B cell (primary cell): ENCODE data around the gene PEX16. TPM values are rescaled to one million over a fixed set of nuclear protein-coding genes. Genes with fewer than 3 reads are reported as not detected.

ENCODE experiments used
- ATAC-seq: fragments of 200-7000 bp; cut with Tn5 transposase; one replicate; pipeline ENCODE4 v1.10.0; 2021; ENCODE audit warnings: low read depth, mild to moderate bottlenecking, moderate number of reproducible peaks, moderate library complexity
- CTCF ChIA-PET: fragments of 350-600 bp; sonication (Branson Sonifier 250); formaldehyde crosslinking; loops from one replicate; lab custom pipeline; 2021; ENCODE audit warnings: antibody characterized with exemption, inconsistent platforms; lab: Charles Lee
- POLR2A ChIA-PET: fragments of 350-600 bp; sonication (Branson Sonifier 250); formaldehyde crosslinking; loops from one replicate; lab custom pipeline; 2021; ENCODE audit warnings: antibody characterized with exemption; lab: Charles Lee
- DNase-seq: peaks from one replicate; pipeline ENCODE4 v3.0.0; 2013
- H2AFZ ChIP-seq: 2 replicates; pipeline ENCODE4 v1.6.1; 2012; ENCODE audit warnings: mild to moderate bottlenecking, low read depth, low read length; ENCODE audit not compliant: insufficient read depth, poor library complexity, severe bottlenecking
- H3K27ac ChIP-seq, 2 donors: 1 replicate in 1 of 2; 2 replicates in 1 of 2; pipeline ENCODE4 v1.5.1; 2012 to 2013; ENCODE audit warnings: low read length in 2 of 2, mild to moderate bottlenecking in 2 of 2, moderate library complexity in 1 of 2
- H3K27me3 ChIP-seq, 4 experiments: fragments of 200-600 bp in 1 of 4; sonication (generic) in 1 of 4; replicated peaks in 1 of 4; 1 replicate in 2 of 4; 2 replicates in 2 of 4; pipeline versions ENCODE4 v1.6.1 to v1.7.0; 2013 to 2016; ENCODE audit warnings: low read length in 3 of 4, mild to moderate bottlenecking in 2 of 4, mixed read lengths in 1 of 4, moderate library complexity in 1 of 4; ENCODE audit not compliant: insufficient read depth in 4 of 4, control insufficient read depth in 3 of 4; ENCODE audit errors: control extremely low read depth in 1 of 4
- H3K36me3 ChIP-seq, 2 experiments: replicated peaks in 1 of 2; 1 replicate in 1 of 2; 2 replicates in 1 of 2; pipeline versions ENCODE4 v1.6.1 to v1.7.1; 2013; ENCODE audit warnings: low read length in 1 of 2; ENCODE audit not compliant: insufficient read depth in 2 of 2, control insufficient read depth in 1 of 2; ENCODE audit errors: control extremely low read depth in 1 of 2, extremely low read depth in 1 of 2
- H3K4me1 ChIP-seq, 2 donors: fragments of 200-600 bp in 1 of 2; sonication (generic) in 1 of 2; 1 replicate in 1 of 2; 2 replicates in 1 of 2; pipeline versions ENCODE4 v1.5.1 to v1.6.1; 2013 to 2017; ENCODE audit warnings: low read length in 2 of 2; ENCODE audit not compliant: control insufficient read depth in 2 of 2, insufficient read depth in 2 of 2
- H3K4me2 ChIP-seq: replicated peaks from 2 replicates; pipeline ENCODE3; 2012; ENCODE audit warnings: mild to moderate bottlenecking, low read depth, low read length; ENCODE audit not compliant: poor library complexity, severe bottlenecking
- H3K4me3 ChIP-seq, 5 experiments: fragments of 200-600 bp in 1 of 5; sonication (generic) in 1 of 5; 1 replicate in 3 of 5; 2 replicates in 2 of 5; pipeline versions ENCODE4 v1.5.1 to v1.7.0; 2011 to 2016; ENCODE audit warnings: low read length in 4 of 5, mild to moderate bottlenecking in 4 of 5, low read depth in 2 of 5, control low read depth in 1 of 5, moderate library complexity in 1 of 5; ENCODE audit not compliant: insufficient read depth in 1 of 5; ENCODE audit errors: control extremely low read depth in 1 of 5, extremely low read depth in 1 of 5
- H3K79me2 ChIP-seq: fragments of 200-600 bp; sonication (generic); one replicate; pipeline ENCODE4 v1.6.0; 2016; ENCODE audit warnings: low read length; ENCODE audit not compliant: control insufficient read depth, insufficient read depth
- H3K9ac ChIP-seq: fragments of 200-600 bp; sonication (generic); 2 replicates; pipeline ENCODE4 v1.6.1; 2017; ENCODE audit warnings: mild to moderate bottlenecking, low read length, moderate library complexity
- H3K9me3 ChIP-seq, 3 donors: one replicate each; pipeline versions ENCODE4 v1.6.1 to v1.7.1; 2013; ENCODE audit warnings: low read length in 2 of 3; ENCODE audit not compliant: control insufficient read depth in 2 of 3, insufficient read depth in 1 of 3; ENCODE audit errors: control extremely low read depth in 1 of 3
- H4K20me1 ChIP-seq: 2 replicates; pipeline ENCODE4 v1.6.0; 2012; ENCODE audit warnings: mild to moderate bottlenecking, low read length; ENCODE audit not compliant: insufficient read depth, control insufficient read depth, poor library complexity, severe bottlenecking
- H3K27ac Mint-ChIP-seq: one replicate; pipeline ENCODE4 v1.8.0; 2021; ENCODE audit warnings: mixed read lengths
- H3K27me3 Mint-ChIP-seq: one replicate; pipeline ENCODE4 v1.8.0; 2021; ENCODE audit warnings: mixed read lengths
- H3K4me1 Mint-ChIP-seq: one replicate; pipeline ENCODE4 v1.8.0; 2021; ENCODE audit warnings: mixed read lengths
- H3K4me3 Mint-ChIP-seq: one replicate; pipeline ENCODE4 v1.8.0; 2021; ENCODE audit warnings: mixed read lengths
- H3K9me3 Mint-ChIP-seq: one replicate; pipeline ENCODE4 v1.8.0; 2022; ENCODE audit warnings: mixed read lengths; ENCODE audit not compliant: insufficient read depth
- EZH2 ChIP-seq: IDR thresholded peaks from 2 replicates; pipeline ENCODE4 v1.6.1; 2012; ENCODE audit warnings: borderline replicate concordance, low read depth, mild to moderate bottlenecking, moderate library complexity, low read length; ENCODE audit not compliant: insufficient read depth, poor library complexity, severe bottlenecking
- WGBS: methylation state at CpG from one replicate; pipeline ENCODE4 v1.1.5; 2013; ENCODE audit warnings: missing lambda C conversion rate; ENCODE audit not compliant: insufficient coverage; 5-methylcytosine and 5-hydroxymethylcytosine counted together
- intact Hi-C: fragments of 100-400 bp; cut with micrococcal nuclease; formaldehyde crosslinking; loops from one replicate; pipeline ENCODE4 v1.10.0; 2022
- polyA plus RNA-seq: library from polyadenylated mRNA; depleted of rRNA; stranded (reverse); fragments of >200 nt; gene quantifications from 2 replicates; pipeline ENCODE4 v1.2.3, GENCODE V29; 2012
- total RNA-seq, 2 donors: library from RNA; stranded (reverse); fragments of 120-200 nt in 1 of 2; gene quantifications; 1 replicate in 1 of 2; 2 replicates in 1 of 2; pipeline versions ENCODE4 v1.2.3 to v1.2.4, GENCODE V29; 2013 to 2022
- TF ChIP-seq, protein P1 (sequence below): fragments of 200-600 bp; IDR thresholded peaks from one replicate; pipeline ENCODE4 v1.8.0; 2022; ENCODE audit warnings: antibody characterized with exemption, mild to moderate bottlenecking

Gene PEX16
- total and polyA plus RNA-seq, 2 donors (not counting 1 experiment from before 2014, with no cell fraction given), result 89.4 to 107 TPM

DNA sequence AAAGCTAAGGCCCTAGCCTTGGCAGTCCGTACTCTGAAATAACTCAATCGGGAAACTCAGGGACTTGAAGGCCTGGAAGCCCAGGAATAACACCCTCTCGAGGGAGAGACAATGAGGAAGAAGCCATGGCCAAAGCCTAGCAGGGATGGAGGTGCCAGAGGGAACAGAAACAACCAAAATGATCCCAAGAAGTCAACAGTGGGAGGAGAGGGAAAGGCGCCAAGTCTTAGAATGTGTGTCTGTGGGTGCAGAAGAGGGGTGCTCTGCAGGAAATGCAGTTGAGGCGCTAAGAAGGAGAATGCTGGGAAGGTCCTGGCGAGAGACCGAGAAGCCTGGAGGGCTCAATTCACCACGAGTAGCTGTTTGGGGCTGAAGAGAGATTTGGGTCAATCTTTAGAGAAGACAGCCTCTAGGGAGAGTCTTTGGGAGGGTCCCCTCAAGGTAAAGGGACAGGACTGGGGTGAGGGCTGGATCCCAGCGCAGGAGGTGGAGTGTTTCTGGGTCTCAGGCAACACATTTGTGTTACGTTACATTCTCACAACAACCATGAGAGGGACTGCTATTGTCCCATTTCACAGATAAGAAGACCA lies 33.0 kb downstream of the PEX16 start:
- TF ChIP-seq, protein P1, sequence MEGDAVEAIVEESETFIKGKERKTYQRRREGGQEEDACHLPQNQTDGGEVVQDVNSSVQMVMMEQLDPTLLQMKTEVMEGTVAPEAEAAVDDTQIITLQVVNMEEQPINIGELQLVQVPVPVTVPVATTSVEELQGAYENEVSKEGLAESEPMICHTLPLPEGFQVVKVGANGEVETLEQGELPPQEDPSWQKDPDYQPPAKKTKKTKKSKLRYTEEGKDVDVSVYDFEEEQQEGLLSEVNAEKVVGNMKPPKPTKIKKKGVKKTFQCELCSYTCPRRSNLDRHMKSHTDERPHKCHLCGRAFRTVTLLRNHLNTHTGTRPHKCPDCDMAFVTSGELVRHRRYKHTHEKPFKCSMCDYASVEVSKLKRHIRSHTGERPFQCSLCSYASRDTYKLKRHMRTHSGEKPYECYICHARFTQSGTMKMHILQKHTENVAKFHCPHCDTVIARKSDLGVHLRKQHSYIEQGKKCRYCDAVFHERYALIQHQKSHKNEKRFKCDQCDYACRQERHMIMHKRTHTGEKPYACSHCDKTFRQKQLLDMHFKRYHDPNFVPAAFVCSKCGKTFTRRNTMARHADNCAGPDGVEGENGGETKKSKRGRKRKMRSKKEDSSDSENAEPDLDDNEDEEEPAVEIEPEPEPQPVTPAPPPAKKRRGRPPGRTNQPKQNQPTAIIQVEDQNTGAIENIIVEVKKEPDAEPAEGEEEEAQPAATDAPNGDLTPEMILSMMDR, result no peak
- no peak for TF ChIP-seq EZH2
- peaks cover 12% of the 10 kb centered on the region for H3K4me1 Mint-ChIP-seq

More for the DNA sequence above, 33.0 kb downstream of the PEX16 start:
- Mint-ChIP-seq H3K27ac (peak overlapping the region; percentile 77), H3K4me3 (peak overlapping the region; percentile 82), H3K9me3 (no peaks in the 10 kb centered on the region), H3K27me3 (no peaks in the 10 kb centered on the region)
- Histone ChIP-seq H3K27me3 (peaks cover 0 to 13% (median 0%) of the 10 kb centered on the region in 4 experiments), H3K4me1 (peaks cover 11 to 12% of the 10 kb centered on the region in 2 donors), H3K9ac (peak overlapping the region; percentile 53), H2AFZ (no peak overlapping the region), H3K36me3 (peaks cover 0 to 17% of the 10 kb centered on the region in 2 experiments), H4K20me1 (peaks cover 21% of the 10 kb centered on the region), H3K4me2 (peak overlapping the region; percentile 86), H3K79me2 (no peaks in the 10 kb centered on the region), H3K9me3 (no peaks in the 10 kb centered on the region), H3K4me3 (peak overlapping the region in 4 of 5 experiments; percentile 18 to 59 (median 38)), H3K27ac (no peak overlapping the region)
- ATAC-seq (no peak), DNase-seq (no peak)
- intact Hi-C loops, result loop anchor here (1.0 kb wide), 3 partner anchors 15 to 37 kb away; partner anchors contain the start of gene CRY2
- POLR2A ChIA-PET, result interaction anchor here (1.5 kb wide), 1 partner anchor 38 kb away, joined by 3 read pairs; the partner anchor contains the start of gene CRY2
- CTCF ChIA-PET, result interaction anchor here (1.1 kb wide), 1 partner anchor 8 kb away, joined by 3 read pairs; no protein-coding TSS in a partner anchor
- WGBS, result 97% methylated on average over 9 of the region's 10 CpGs
